DOHH2 (cell line): ENCODE measurements around the gene CLHC1.
"Not testable (repeated sequence)": the region's sequence is repeated elsewhere in the genome, so short reads cannot be mapped to it uniquely, and the experiment has no call there.

ENCODE experiments used
- H3F3A ChIP-seq: fragments of 200-600 bp; sonication (generic), shearing (Covaris generic); 2 replicates; pipeline ENCODE4 v1.6.0; 2016; ENCODE audit warnings: antibody characterized with exemption, mild to moderate bottlenecking; ENCODE audit not compliant: control insufficient read depth, insufficient read depth
- H3K27ac ChIP-seq: fragments of 200-600 bp; sonication (generic); 2 replicates; pipeline ENCODE4 v1.5.1; 2014; ENCODE audit warnings: low read depth, mild to moderate bottlenecking, low read length, moderate library complexity
- H3K27me3 ChIP-seq: fragments of 200-600 bp; sonication (generic); 2 replicates; pipeline ENCODE4 v1.6.1; 2014; ENCODE audit warnings: mild to moderate bottlenecking, low read length, mixed read lengths; ENCODE audit not compliant: control insufficient read depth
- H3K36me3 ChIP-seq: fragments of 200-600 bp; sonication (generic); 2 replicates; pipeline ENCODE4 v1.6.1; 2014; ENCODE audit warnings: mild to moderate bottlenecking, low read length, moderate library complexity, mixed read lengths; ENCODE audit not compliant: control insufficient read depth
- H3K4me1 ChIP-seq: fragments of 200-600 bp; sonication (generic); 2 replicates; pipeline ENCODE4 v1.6.1; 2014; ENCODE audit warnings: mild to moderate bottlenecking, low read length, mixed read lengths; ENCODE audit not compliant: control insufficient read depth
- H3K4me2 ChIP-seq: fragments of 200-600 bp; sonication (generic); 2 replicates; pipeline ENCODE4 v1.6.0; 2014; ENCODE audit warnings: mild to moderate bottlenecking, low read length, moderate library complexity
- H3K4me3 ChIP-seq: fragments of 200-600 bp; sonication (generic); 2 replicates; pipeline ENCODE4 v1.5.1; 2014; ENCODE audit warnings: mild to moderate bottlenecking, low read length, mixed read lengths
- H3K79me2 ChIP-seq: fragments of 200-600 bp; sonication (generic); 2 replicates; pipeline ENCODE4 v1.6.1; 2014; ENCODE audit warnings: mild to moderate bottlenecking, low read length, mixed read lengths; ENCODE audit not compliant: control insufficient read depth
- H3K9me2 ChIP-seq: fragments of 200-600 bp; sonication (generic); replicated peaks from 2 replicates; pipeline ENCODE4 v1.6.1; 2014; ENCODE audit warnings: mild to moderate bottlenecking, low read length, mixed read lengths; ENCODE audit not compliant: control insufficient read depth
- H3K9me3 ChIP-seq: fragments of 200-600 bp; sonication (generic); 2 replicates; pipeline ENCODE4 v1.6.1; 2014; ENCODE audit warnings: antibody characterized with exemption, low read length, mixed read lengths; ENCODE audit not compliant: control insufficient read depth, insufficient read depth
- H4K20me1 ChIP-seq: fragments of 200-600 bp; sonication (generic); 2 replicates; pipeline ENCODE4 v1.6.0; 2014; ENCODE audit warnings: low read depth, mild to moderate bottlenecking, antibody characterized with exemption, low read length, moderate library complexity; ENCODE audit not compliant: control insufficient read depth, insufficient read depth
- EZH2phosphoT487 ChIP-seq: fragments of 200-600 bp; sonication (generic); IDR thresholded peaks from 2 replicates; pipeline ENCODE4 v1.6.1; 2017; ENCODE audit warnings: borderline replicate concordance, mild to moderate bottlenecking, antibody characterized with exemption, low read length, moderate library complexity, mixed read lengths
- TF ChIP-seq, protein P1 (sequence below): fragments of 200-600 bp; sonication (generic); IDR thresholded peaks from one replicate; pipeline ENCODE4 v1.5.1; 2014; ENCODE audit warnings: antibody characterized with exemption, mild to moderate bottlenecking, low read depth, low read length; ENCODE audit not compliant: poor library complexity, severe bottlenecking

The CLHC1 gene

DNA sequence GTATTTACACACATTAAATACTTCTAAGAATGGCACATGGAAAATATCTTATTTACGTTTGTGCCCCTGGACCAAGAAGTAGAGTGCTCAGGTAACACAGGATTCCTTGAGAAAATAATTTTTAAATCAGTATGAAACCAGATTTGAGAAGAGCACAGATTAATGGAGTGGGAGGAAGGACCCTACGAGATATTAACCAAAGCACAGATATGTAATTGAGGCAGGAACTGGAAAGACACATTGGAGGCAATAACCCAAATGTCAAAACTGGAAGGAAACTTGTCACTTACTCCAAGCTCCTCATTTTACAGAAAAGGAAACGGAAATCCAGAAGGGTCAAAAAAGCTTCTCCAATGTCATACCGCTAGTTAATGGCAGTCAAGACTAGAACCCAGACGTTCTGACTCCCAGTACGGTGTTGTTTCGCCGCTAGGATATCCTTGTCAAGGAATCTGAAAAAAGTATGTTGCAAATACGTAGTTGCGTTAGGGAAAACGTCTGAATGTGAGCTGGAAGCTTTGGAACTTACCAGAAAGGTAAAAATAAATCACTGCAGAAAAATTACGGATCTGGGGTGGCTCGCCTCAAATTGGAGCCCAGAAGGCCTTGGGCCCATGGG is 36.3 kb upstream of the CLHC1 start:
- Histone ChIP-seq H3K9me3 (no peaks in the 10 kb centered on the region), H3F3A (peaks cover 7% of the 10 kb centered on the region; the same call in 1 of the 2 replicates), H3K4me3 (peak overlapping the region; percentile 95), H3K27ac (peak overlapping the region; percentile 58), H3K4me1 (peaks cover 17% of the 10 kb centered on the region), H3K27me3 (no peaks in the 10 kb centered on the region), H4K20me1 (no peaks in the 10 kb centered on the region), H3K9me2 (no peaks in the 10 kb centered on the region), H3K4me2 (peak overlapping the region; percentile 82), H3K36me3 (peaks cover 46% of the 10 kb centered on the region), H3K79me2 (peaks cover 30% of the 10 kb centered on the region)
- TF ChIP-seq EZH2phosphoT487 = no peak
- TF ChIP-seq, protein P1, sequence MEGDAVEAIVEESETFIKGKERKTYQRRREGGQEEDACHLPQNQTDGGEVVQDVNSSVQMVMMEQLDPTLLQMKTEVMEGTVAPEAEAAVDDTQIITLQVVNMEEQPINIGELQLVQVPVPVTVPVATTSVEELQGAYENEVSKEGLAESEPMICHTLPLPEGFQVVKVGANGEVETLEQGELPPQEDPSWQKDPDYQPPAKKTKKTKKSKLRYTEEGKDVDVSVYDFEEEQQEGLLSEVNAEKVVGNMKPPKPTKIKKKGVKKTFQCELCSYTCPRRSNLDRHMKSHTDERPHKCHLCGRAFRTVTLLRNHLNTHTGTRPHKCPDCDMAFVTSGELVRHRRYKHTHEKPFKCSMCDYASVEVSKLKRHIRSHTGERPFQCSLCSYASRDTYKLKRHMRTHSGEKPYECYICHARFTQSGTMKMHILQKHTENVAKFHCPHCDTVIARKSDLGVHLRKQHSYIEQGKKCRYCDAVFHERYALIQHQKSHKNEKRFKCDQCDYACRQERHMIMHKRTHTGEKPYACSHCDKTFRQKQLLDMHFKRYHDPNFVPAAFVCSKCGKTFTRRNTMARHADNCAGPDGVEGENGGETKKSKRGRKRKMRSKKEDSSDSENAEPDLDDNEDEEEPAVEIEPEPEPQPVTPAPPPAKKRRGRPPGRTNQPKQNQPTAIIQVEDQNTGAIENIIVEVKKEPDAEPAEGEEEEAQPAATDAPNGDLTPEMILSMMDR = no peak

DNA sequence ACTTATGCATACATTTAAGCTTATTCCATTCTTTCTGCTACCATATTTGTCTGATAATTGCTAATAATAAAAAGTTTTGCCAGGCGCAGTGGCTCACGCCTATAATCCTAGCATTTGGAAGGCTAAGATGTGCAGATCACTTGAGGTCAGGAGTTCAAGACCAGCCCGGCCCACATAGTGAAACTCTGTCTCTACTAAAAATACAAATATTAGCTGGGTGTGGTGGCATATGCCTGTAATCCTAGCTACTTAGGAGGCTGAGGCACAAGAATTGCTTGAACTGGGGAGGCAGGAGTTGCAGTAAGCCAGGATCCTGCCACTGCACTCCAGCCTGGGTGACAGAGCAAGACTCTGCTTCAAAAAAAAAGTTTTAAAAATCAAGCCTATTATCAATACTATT is 27.5 kb upstream of the CLHC1 start:
- H3K9me3 ChIP-seq, H3F3A ChIP-seq, H3K27ac ChIP-seq, H3K4me2 ChIP-seq, H4K20me1 ChIP-seq, H3K27me3 ChIP-seq, H3K4me3 ChIP-seq, H3K79me2 ChIP-seq, H3K4me1 ChIP-seq, H3K9me2 ChIP-seq: not testable (repeated sequence)
- peaks cover 69% of the 10 kb centered on the region for H3K36me3 ChIP-seq

DNA sequence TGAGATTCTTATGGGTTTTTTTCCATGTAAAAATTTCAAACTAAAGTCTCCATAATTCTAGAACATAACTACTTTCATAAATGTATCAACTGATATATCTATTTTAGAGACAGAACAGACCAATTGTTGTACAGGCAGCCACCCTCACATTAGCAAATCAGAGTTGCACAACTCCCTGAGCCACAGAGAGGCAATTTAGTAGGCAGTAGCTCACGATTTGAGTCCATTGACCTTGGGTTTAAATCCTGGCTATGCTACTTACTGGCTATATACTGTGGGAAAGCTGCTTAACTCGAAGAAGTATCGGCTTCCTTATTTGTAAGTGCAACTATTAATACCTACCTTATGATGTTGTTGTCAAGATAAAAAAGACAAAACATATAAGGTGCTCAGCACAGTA is 20.7 kb upstream of the CLHC1 start:
- Histone ChIP-seq H3K36me3 (peaks cover 68% of the 10 kb centered on the region), H3K9me2 (no peaks in the 10 kb centered on the region), H3K9me3 (no peaks in the 10 kb centered on the region)

DNA sequence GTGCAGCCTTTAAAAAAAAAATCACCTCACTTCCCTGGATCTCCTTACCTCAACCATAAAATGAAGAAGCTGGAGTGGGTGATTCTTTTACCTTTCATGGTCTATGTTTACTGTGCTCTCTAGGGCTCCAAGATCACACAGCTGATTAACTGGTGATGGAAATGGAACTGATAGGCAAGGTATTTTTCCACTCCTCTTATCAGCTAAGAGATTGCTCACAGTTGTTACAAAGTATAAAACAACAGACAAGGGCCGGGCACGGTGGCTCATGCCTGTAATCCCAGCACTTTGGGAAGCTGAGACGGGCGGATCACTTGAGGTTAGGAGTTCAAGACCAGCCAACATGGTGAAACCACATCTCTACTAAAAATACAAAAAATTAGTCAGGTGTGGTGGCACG is 14.9 kb upstream of the CLHC1 start:
- Histone ChIP-seq H3K9me3 (no peaks in the 10 kb centered on the region), H3K27ac (no peak overlapping the region), H3F3A (peaks cover 11% of the 10 kb centered on the region; the same call in 1 of the 2 replicates), H3K79me2 (no peaks in the 10 kb centered on the region), H3K4me3 (no peak overlapping the region), H3K27me3 (no peaks in the 10 kb centered on the region), H3K4me2 (no peak overlapping the region), H3K9me2 (no peaks in the 10 kb centered on the region), H3K36me3 (peaks cover 79% of the 10 kb centered on the region), H3K4me1 (no peaks in the 10 kb centered on the region), H4K20me1 (no peaks in the 10 kb centered on the region)
- TF ChIP-seq, protein P1 = no peak
- TF ChIP-seq EZH2phosphoT487 = no peak

More for the DNA sequence above, 20.7 kb upstream of the CLHC1 start:
- Histone ChIP-seq H3K27me3 (no peaks in the 10 kb centered on the region), H3K4me1 (no peaks in the 10 kb centered on the region), H3K79me2 (no peaks in the 10 kb centered on the region), H3F3A (peaks cover 9% of the 10 kb centered on the region), H3K27ac (no peak overlapping the region), H3K4me3 (no peak overlapping the region), H3K4me2 (no peak overlapping the region), H4K20me1 (no peaks in the 10 kb centered on the region)
- no peak for TF ChIP-seq EZH2phosphoT487
- TF ChIP-seq, protein P1 = no peak
